ENCODE measurements around the gene FBXW8.

- TF ChIP-seq POLR2A (IDR thresholded peaks at IDR 0.05): no peak
- TF ChIP-seq, protein P1, sequence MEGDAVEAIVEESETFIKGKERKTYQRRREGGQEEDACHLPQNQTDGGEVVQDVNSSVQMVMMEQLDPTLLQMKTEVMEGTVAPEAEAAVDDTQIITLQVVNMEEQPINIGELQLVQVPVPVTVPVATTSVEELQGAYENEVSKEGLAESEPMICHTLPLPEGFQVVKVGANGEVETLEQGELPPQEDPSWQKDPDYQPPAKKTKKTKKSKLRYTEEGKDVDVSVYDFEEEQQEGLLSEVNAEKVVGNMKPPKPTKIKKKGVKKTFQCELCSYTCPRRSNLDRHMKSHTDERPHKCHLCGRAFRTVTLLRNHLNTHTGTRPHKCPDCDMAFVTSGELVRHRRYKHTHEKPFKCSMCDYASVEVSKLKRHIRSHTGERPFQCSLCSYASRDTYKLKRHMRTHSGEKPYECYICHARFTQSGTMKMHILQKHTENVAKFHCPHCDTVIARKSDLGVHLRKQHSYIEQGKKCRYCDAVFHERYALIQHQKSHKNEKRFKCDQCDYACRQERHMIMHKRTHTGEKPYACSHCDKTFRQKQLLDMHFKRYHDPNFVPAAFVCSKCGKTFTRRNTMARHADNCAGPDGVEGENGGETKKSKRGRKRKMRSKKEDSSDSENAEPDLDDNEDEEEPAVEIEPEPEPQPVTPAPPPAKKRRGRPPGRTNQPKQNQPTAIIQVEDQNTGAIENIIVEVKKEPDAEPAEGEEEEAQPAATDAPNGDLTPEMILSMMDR (IDR thresholded peaks at IDR 0.05 in 4 of 5, conservative IDR thresholded peaks at IDR 0.05 in 1 of 5): no peak
Measured at GRCh38 chr12:117064596-117064995, 153.8 kb downstream of the FBXW8 start.
